H9 (cell line): ENCODE data around the gene PCNX4. TPM values are rescaled to one million over a fixed set of nuclear protein-coding genes. Genes with fewer than 3 reads are reported as not detected.

Experiments used
- DNase-seq: peaks from one replicate; pipeline ENCODE4 v3.0.0-alpha.2; 2017
- H2AFZ ChIP-seq: one replicate; pipeline ENCODE4 v1.6.1; 2013; ENCODE audit warnings: mild to moderate bottlenecking, low read length, control low read depth, moderate library complexity
- H2AK5ac ChIP-seq: 2 replicates; pipeline ENCODE4 v1.6.1; 2013; ENCODE audit warnings: low read length, control low read depth, mixed read lengths; ENCODE audit not compliant: insufficient read length
- H2BK120ac ChIP-seq: one replicate; pipeline ENCODE4 v1.6.1; 2013; ENCODE audit warnings: low read depth, mild to moderate bottlenecking, low read length, control low read depth, inconsistent platforms; ENCODE audit not compliant: poor library complexity, severe bottlenecking
- H2BK12ac ChIP-seq: 2 replicates; pipeline ENCODE4 v1.6.1; 2013; ENCODE audit warnings: low read length, control low read depth, mixed read lengths, low read depth; ENCODE audit not compliant: insufficient read length
- H2BK15ac ChIP-seq: 2 replicates; pipeline ENCODE4 v1.6.1; 2013; ENCODE audit warnings: low read depth, low read length, control low read depth
- H2BK20ac ChIP-seq: one replicate; pipeline ENCODE4 v1.6.1; 2013; ENCODE audit warnings: low read depth, mild to moderate bottlenecking, low read length, control low read depth, inconsistent platforms; ENCODE audit not compliant: poor library complexity, severe bottlenecking
- H2BK5ac ChIP-seq: 2 replicates; pipeline ENCODE4 v1.6.1; 2013; ENCODE audit warnings: low read length, control low read depth, mixed read lengths; ENCODE audit not compliant: insufficient read length
- H3K14ac ChIP-seq: 2 replicates; pipeline ENCODE4 v1.6.1; 2013; ENCODE audit warnings: low read length, control low read depth; ENCODE audit not compliant: insufficient read depth
- H3K18ac ChIP-seq: 2 replicates; pipeline ENCODE4 v1.6.1; 2013; ENCODE audit warnings: low read depth, mild to moderate bottlenecking, mixed read lengths, low read length, control low read depth; ENCODE audit not compliant: insufficient read length
- H3K23ac ChIP-seq: 2 replicates; pipeline ENCODE4 v1.6.1; 2013; ENCODE audit warnings: low read length, control low read depth, mixed read lengths, low read depth; ENCODE audit not compliant: insufficient read length
- H3K23me2 ChIP-seq: 2 replicates; pipeline ENCODE4 v1.6.1; 2013; ENCODE audit warnings: low read depth, mild to moderate bottlenecking, mixed read lengths, low read length, control low read depth; ENCODE audit not compliant: insufficient read length, poor library complexity, severe bottlenecking
- H3K27ac ChIP-seq: 2 replicates; pipeline ENCODE4 v1.5.1; 2013; ENCODE audit warnings: low read length, control low read depth, mixed read lengths, low read depth; ENCODE audit not compliant: insufficient read length
- H3K27me3 ChIP-seq: 2 replicates; pipeline ENCODE4 v1.6.1; 2013; ENCODE audit warnings: low read length, control low read depth, inconsistent platforms; ENCODE audit not compliant: insufficient read depth
- H3K4ac ChIP-seq: 2 replicates; pipeline ENCODE4 v1.6.1; 2013; ENCODE audit warnings: low read depth, mild to moderate bottlenecking, control low read depth, inconsistent platforms, low read length, moderate library complexity
- H3K4me1 ChIP-seq: 2 replicates; pipeline ENCODE4 v1.6.1; 2013; ENCODE audit warnings: low read length, control low read depth, inconsistent platforms; ENCODE audit not compliant: insufficient read depth
- H3K4me2 ChIP-seq: 2 replicates; pipeline ENCODE4 v1.6.1; 2013; ENCODE audit warnings: low read length, control low read depth, mixed read lengths; ENCODE audit not compliant: insufficient read length, insufficient read depth
- H3K56ac ChIP-seq: 2 replicates; pipeline ENCODE4 v1.6.1; 2013; ENCODE audit warnings: low read depth, mild to moderate bottlenecking, mixed read lengths, low read length, control low read depth; ENCODE audit not compliant: insufficient read length
- H3K79me1 ChIP-seq: 2 replicates; pipeline ENCODE4 v1.6.1; 2013; ENCODE audit warnings: low read depth, mild to moderate bottlenecking, moderate library complexity, low read length, control low read depth, inconsistent platforms; ENCODE audit not compliant: insufficient read depth, poor library complexity, severe bottlenecking
- H3K79me2 ChIP-seq: 2 replicates; pipeline ENCODE4 v1.6.1; 2013; ENCODE audit warnings: low read length, control low read depth, inconsistent platforms; ENCODE audit not compliant: insufficient read depth
- H3K9ac ChIP-seq: 2 replicates; pipeline ENCODE4 v1.6.1; 2013; ENCODE audit warnings: low read length, control low read depth, mixed read lengths; ENCODE audit not compliant: insufficient read length; ENCODE audit errors: extremely low read depth
- H3K9me3 ChIP-seq: one replicate; pipeline ENCODE4 v1.6.1; 2013; ENCODE audit warnings: low read depth, low read length, inconsistent platforms; ENCODE audit not compliant: control insufficient read depth
- H3T11ph ChIP-seq: one replicate; pipeline ENCODE4 v1.6.1; 2013; ENCODE audit warnings: mild to moderate bottlenecking, low read length, control low read depth, inconsistent platforms
- H4K20me1 ChIP-seq: one replicate; pipeline ENCODE4 v1.6.1; 2013; ENCODE audit not compliant: control insufficient read depth, insufficient read length, insufficient read depth
- H4K5ac ChIP-seq: 2 replicates; pipeline ENCODE4 v1.6.1; 2013; ENCODE audit warnings: low read depth, mild to moderate bottlenecking, mixed read lengths, low read length, control low read depth; ENCODE audit not compliant: insufficient read length
- H4K8ac ChIP-seq: replicated peaks from 2 replicates; pipeline ENCODE4 v1.6.1; 2013; ENCODE audit warnings: low read length, control low read depth, mixed read lengths, low read depth; ENCODE audit not compliant: insufficient read length
- H4K91ac ChIP-seq: 2 replicates; pipeline ENCODE4 v1.6.1; 2013; ENCODE audit warnings: low read depth, mild to moderate bottlenecking, moderate library complexity, mixed read lengths, low read length, control low read depth; ENCODE audit not compliant: insufficient read length
- H3K27ac Mint-ChIP-seq, 3 experiments: 2 replicates in 2 of 3; 3 replicates in 1 of 3; pipeline ENCODE4 v1.8.0; 2020 to 2021; ENCODE audit warnings: mixed read lengths in 3 of 3, mild to moderate bottlenecking in 1 of 3, moderate library complexity in 1 of 3
- H3K27me3 Mint-ChIP-seq: 2 replicates; pipeline ENCODE4 v1.8.0; 2021; ENCODE audit warnings: low read depth, mild to moderate bottlenecking, moderate library complexity, mixed read lengths
- H3K36me3 Mint-ChIP-seq, 3 experiments: 2 replicates in 2 of 3; 3 replicates in 1 of 3; pipeline ENCODE4 v1.8.0; 2020 to 2021; ENCODE audit warnings: low read depth in 3 of 3, mixed read lengths in 3 of 3; ENCODE audit not compliant: insufficient read depth in 1 of 3
- H3K4me1 Mint-ChIP-seq, 2 experiments: 2 replicates each; pipeline ENCODE4 v1.8.0; 2020; ENCODE audit warnings: mixed read lengths in 2 of 2
- H3K4me3 Mint-ChIP-seq, 2 experiments: 2 replicates in 1 of 2; 3 replicates in 1 of 2; pipeline ENCODE4 v1.8.0; 2020 to 2021; ENCODE audit warnings: mild to moderate bottlenecking in 2 of 2, mixed read lengths in 2 of 2, moderate library complexity in 1 of 2
- H3K9me3 Mint-ChIP-seq, 2 experiments: 2 replicates in 1 of 2; 3 replicates in 1 of 2; pipeline ENCODE4 v1.8.0; 2020; ENCODE audit warnings: mild to moderate bottlenecking in 2 of 2, mixed read lengths in 2 of 2, moderate library complexity in 1 of 2
- CTCF ChIP-seq: fragments of 200-600 bp; sonication (generic); conservative IDR thresholded peaks from 3 replicates; pipeline ENCODE4 v1.8.0; 2021; ENCODE audit warnings: antibody characterized with exemption, mild to moderate bottlenecking
- whole genome bisulfite sequencing: extraction: QIAGEN DNeasy Blood & Tissue Kit; methylation state at CpG from one replicate; pipeline ENCODE4 v1.1.7; 2013; ENCODE audit warnings: missing lambda C conversion rate, low lambda C conversion rate, mixed read lengths; ENCODE audit not compliant: insufficient read length; ENCODE audit errors: extremely low coverage; 5-methylcytosine and 5-hydroxymethylcytosine counted together
- total RNA-seq: library from RNA; stranded (reverse); gene quantifications from 2 replicates; pipeline ENCODE4 v1.2.1, GENCODE V29; 2021

Gene PCNX4
- total RNA-seq, 1 experiment from 2014 or later = 40.0 TPM

GRCh38 chr14:60067882-60068281 is 23.8 kb upstream of the PCNX4 start:
- no peaks in the 10 kb centered on the region for H3K79me2 ChIP-seq
- H3K4ac ChIP-seq = no peak overlapping the region
- no peak overlapping the region for H3K18ac ChIP-seq
- H3K27me3 ChIP-seq = no peaks in the 10 kb centered on the region
- H3K23me2 ChIP-seq = no peaks in the 10 kb centered on the region
- no peak overlapping the region for H3K4me3 Mint-ChIP-seq
- H3K23ac ChIP-seq = no peak overlapping the region
- no CpG with 5 or more reads among the region's 1 CpG for WGBS
- H3K56ac ChIP-seq = no peak overlapping the region
- no peak overlapping the region for H3K4me2 ChIP-seq
- H3K14ac ChIP-seq = no peak overlapping the region
- H3K9me3 Mint-ChIP-seq = no peaks in the 10 kb centered on the region
- no peaks in the 10 kb centered on the region for H3K4me1 ChIP-seq
- H2BK120ac ChIP-seq = no peak overlapping the region
- no peaks in the 10 kb centered on the region for H4K20me1 ChIP-seq
- H2AFZ ChIP-seq = no peak overlapping the region
- H3K27me3 Mint-ChIP-seq = no peaks in the 10 kb centered on the region
- H2AK5ac ChIP-seq = no peak overlapping the region
- no peak for DNase-seq
- H4K91ac ChIP-seq = no peak overlapping the region
- H2BK12ac ChIP-seq = no peak overlapping the region
- H3K79me1 ChIP-seq = no peaks in the 10 kb centered on the region
- H2BK5ac ChIP-seq = no peak overlapping the region
- no peak overlapping the region for H2BK15ac ChIP-seq
- no peak overlapping the region for H3K27ac Mint-ChIP-seq
- no peak overlapping the region for H3K27ac ChIP-seq
- H4K5ac ChIP-seq = no peak overlapping the region
- H2BK20ac ChIP-seq = no peak overlapping the region
- no peak overlapping the region for H3T11ph ChIP-seq
- H3K36me3 Mint-ChIP-seq = no peaks in the 10 kb centered on the region
- no peaks in the 10 kb centered on the region for H3K9me3 ChIP-seq
- H4K8ac ChIP-seq = no peak overlapping the region
- no peak overlapping the region for H3K9ac ChIP-seq
- H3K4me1 Mint-ChIP-seq = no peaks in the 10 kb centered on the region
- no peak for TF ChIP-seq CTCF
